HepG2 (cell line): ENCODE results near the gene MED25. TPM values are rescaled to one million over a fixed set of nuclear protein-coding genes. Genes with fewer than 3 reads are reported as not detected.
A peak's percentile ranks its signal among the peaks of the same experiment; 100 is the strongest.

Source experiments
- AGO1 ChIP-seq: fragments of 200-400 bp; formaldehyde crosslinking; IDR thresholded peaks from 2 replicates; pipeline ENCODE4 v1.6.1; 2017; ENCODE audit warnings: mild to moderate bottlenecking, low read depth, low read length, moderate library complexity; ENCODE audit not compliant: poor library complexity, severe bottlenecking
- CEBPG ChIP-seq: IDR thresholded peaks from 2 replicates; pipeline ENCODE4 v1.6.1; 2016
- FOXM1 ChIP-seq: sonication (generic); formaldehyde crosslinking; IDR thresholded peaks from 2 replicates; pipeline ENCODE4 v1.5.0; 2020; ENCODE audit warnings: missing genetic modification reagents
- FOXO1 ChIP-seq: sonication (generic); formaldehyde crosslinking; IDR thresholded peaks from 2 replicates; pipeline ENCODE4 v1.4.0; 2020; ENCODE audit warnings: missing genetic modification reagents
- HOXA3 ChIP-seq: sonication (generic); formaldehyde crosslinking; IDR thresholded peaks from 2 replicates; pipeline ENCODE4 v1.5.0; 2020; ENCODE audit warnings: missing genetic modification reagents
- MEF2D ChIP-seq: sonication (generic); formaldehyde crosslinking; IDR thresholded peaks from 2 replicates; pipeline ENCODE4 v1.5.1; 2020; ENCODE audit warnings: mild to moderate bottlenecking, missing genetic modification reagents
- MLXIP ChIP-seq: sonication (generic); formaldehyde crosslinking; IDR thresholded peaks from 2 replicates; pipeline ENCODE4 v1.9.0; 2021; ENCODE audit warnings: missing genetic modification reagents, borderline replicate concordance
- MTA1 ChIP-seq: sonication (generic); formaldehyde crosslinking; IDR thresholded peaks from 2 replicates; pipeline ENCODE4 v1.4.0; 2020; ENCODE audit warnings: missing genetic modification reagents, mild to moderate bottlenecking, borderline replicate concordance
- NFKBIZ ChIP-seq: IDR thresholded peaks from 2 replicates; pipeline ENCODE4 v1.6.1; 2018; ENCODE audit warnings: missing genetic modification reagents, missing compliant biosample characterization
- PRDM10 ChIP-seq: sonication (generic); formaldehyde crosslinking; IDR thresholded peaks from 2 replicates; pipeline ENCODE4 v1.4.0; 2020; ENCODE audit warnings: low read depth, missing genetic modification reagents
- RBM39 ChIP-seq: fragments of 200-400 bp; formaldehyde crosslinking; IDR thresholded peaks from one replicate; pipeline ENCODE4 v1.6.1; 2018; ENCODE audit warnings: antibody characterized with exemption, mild to moderate bottlenecking, low read depth, low read length; ENCODE audit not compliant: poor library complexity, severe bottlenecking
- SALL2 ChIP-seq: sonication (generic); formaldehyde crosslinking; IDR thresholded peaks from 2 replicates; pipeline ENCODE4 v1.8.1; 2023; ENCODE audit warnings: mild to moderate bottlenecking, missing genetic modification reagents, inconsistent platforms
- SIN3A ChIP-seq: IDR thresholded peaks from 2 replicates; pipeline ENCODE4 v1.6.1; 2011; ENCODE audit warnings: low read depth, mild to moderate bottlenecking, control low read depth, low read length, borderline replicate concordance
- STAT5B ChIP-seq: sonication (generic); formaldehyde crosslinking; IDR thresholded peaks from 2 replicates; pipeline ENCODE4 v1.4.0; 2020; ENCODE audit warnings: missing genetic modification reagents
- TEAD2 ChIP-seq: sonication (generic); formaldehyde crosslinking; IDR thresholded peaks from 2 replicates; pipeline ENCODE4 v1.9.0; 2021; ENCODE audit warnings: missing genetic modification reagents
- TFAP4 ChIP-seq: sonication (generic); IDR thresholded peaks from 2 replicates; pipeline ENCODE4 v1.6.1; 2016; ENCODE audit warnings: low read depth, borderline replicate concordance
- ZNF205 ChIP-seq: IDR thresholded peaks from 2 replicates; pipeline ENCODE4 v1.6.1; 2018; ENCODE audit warnings: missing biosample characterization, missing genetic modification reagents
- ZNF800 ChIP-seq: sonication (generic); formaldehyde crosslinking; IDR thresholded peaks from 2 replicates; pipeline ENCODE4 v1.4.0; 2020; ENCODE audit warnings: missing genetic modification reagents
- ZSCAN21 ChIP-seq: sonication (generic); formaldehyde crosslinking; IDR thresholded peaks from 2 replicates; pipeline ENCODE4 v1.8.0; 2022; ENCODE audit warnings: mild to moderate bottlenecking, missing genetic modification reagents, moderate library complexity, borderline replicate concordance
- polyA plus RNA-seq, 8 experiments: library from polyadenylated mRNA; depleted of rRNA in 3 of 8; stranded (reverse) in 7 of 8; unstranded in 1 of 8; fragments of >200 nt; fragmentation: Illumina TruSeq in 4 of 8; extraction: Trizol in 4 of 8; gene quantifications; 2 replicates each; pipeline versions ENCODE4 v1.2.1 to v1.2.3, GENCODE V29; 2011 to 2016; ENCODE audit warnings: low read depth in 4 of 8, missing spikeins in 1 of 8, mixed read lengths in 1 of 8; ENCODE audit not compliant: insufficient read depth in 1 of 8
- total RNA-seq, 5 experiments: library from RNA; depleted of rRNA; stranded (reverse); fragments of >200 nt; fragmentation: Illumina TruSeq; extraction: Trizol; gene quantifications; 2 replicates each; pipeline ENCODE4 v1.2.3, GENCODE V29; 2016; ENCODE audit warnings: low read depth in 1 of 5

Gene MED25
- total and polyA plus RNA-seq, 2 of the 13 experiments (the other 11 are each of a cell fraction or from before 2014, with no cell fraction given) = 11.1 to 15.1 TPM

GRCh38 chr19:49817964-49818648 is at the start of gene MED25 (continued):
- TF ChIP-seq MLXIP (CRISPR knock-in tag) (no peak; the same call in 1 of the 2 replicates), TFAP4 (no peak), TEAD2 (no peak), ZSCAN21 (CRISPR knock-in tag) (peak; percentile 40; the same call in 1 of the 2 replicates), SALL2 (CRISPR knock-in tag) (peak; percentile 65; the same call in 1 of the 2 replicates), PRDM10 (CRISPR knock-in tag) (0 out of 2 replicates have a peak, but pooled peaks have one; percentile 20), SIN3A (0 out of 2 replicates have a peak, but pooled peaks have one; percentile 35), FOXM1 (no peak), NFKBIZ (CRISPR knock-in tag) (0 out of 2 replicates have a peak, but pooled peaks have one; percentile 37), MTA1 (0 out of 2 replicates have a peak, but pooled peaks have one; percentile 0), RBM39 (no peak), HOXA3 (CRISPR knock-in tag) (peak; percentile 98), MEF2D (CRISPR knock-in tag) (peak; percentile 31; the same call in 1 of the 2 replicates), ZNF205 (CRISPR knock-in tag) (no peak), AGO1 (no peak), STAT5B (CRISPR knock-in tag) (0 out of 2 replicates have a peak, but pooled peaks have one; percentile 43), ZNF800 (CRISPR knock-in tag) (no peak), CEBPG (CRISPR knock-in tag) (no peak), FOXO1 (CRISPR knock-in tag) (no peak)
